Neural progenitor cell (in vitro differentiated cells): ENCODE data around the gene SLC11A2. TPM values are rescaled to one million over a fixed set of nuclear protein-coding genes. Genes with fewer than 3 reads are reported as not detected.
A peak's percentile ranks its signal among the peaks of the same experiment; 100 is the strongest.

Experiments
- DNase-seq: peaks from one replicate; pipeline ENCODE4 v3.0.0-alpha.2; 2016; ENCODE audit warnings: low spot score
- H2AFZ ChIP-seq: fragments of 200-600 bp; sonication (generic); replicated peaks from 2 replicates; pipeline ENCODE4 v1.6.1; 2016; ENCODE audit warnings: antibody characterized with exemption
- H3F3A ChIP-seq: fragments of 200-600 bp; sonication (generic); 2 replicates; pipeline ENCODE4 v1.6.1; 2016; ENCODE audit warnings: antibody characterized with exemption, low read depth
- H3K27ac ChIP-seq: fragments of 200-600 bp; sonication (generic); 2 replicates; pipeline ENCODE4 v1.5.1; 2016; ENCODE audit warnings: mild to moderate bottlenecking
- H3K27me3 ChIP-seq: fragments of 200-600 bp; sonication (generic); 2 replicates; pipeline ENCODE4 v1.6.1; 2016; ENCODE audit warnings: mild to moderate bottlenecking, moderate library complexity
- H3K36me3 ChIP-seq: fragments of 200-600 bp; sonication (generic); 2 replicates; pipeline ENCODE4 v1.5.1; 2016
- H3K4me1 ChIP-seq: fragments of 200-600 bp; sonication (generic); 2 replicates; pipeline ENCODE4 v1.6.1; 2016; ENCODE audit warnings: mixed run types
- H3K4me2 ChIP-seq: fragments of 200-600 bp; sonication (generic); 2 replicates; pipeline ENCODE4 v1.6.1; 2016
- H3K4me3 ChIP-seq: fragments of 200-600 bp; sonication (generic); 2 replicates; pipeline ENCODE4 v1.5.1; 2016
- H3K79me2 ChIP-seq: fragments of 200-600 bp; sonication (generic); 2 replicates; pipeline ENCODE4 v1.6.1; 2016; ENCODE audit warnings: low read depth
- H3K9ac ChIP-seq: fragments of 200-600 bp; sonication (generic); 2 replicates; pipeline ENCODE4 v1.6.1; 2016
- H3K9me3 ChIP-seq: fragments of 200-600 bp; sonication (generic); 2 replicates; pipeline ENCODE4 v1.5.1; 2016; ENCODE audit warnings: low read depth
- H4K20me1 ChIP-seq: fragments of 200-600 bp; sonication (generic); 2 replicates; pipeline ENCODE4 v1.6.1; 2016; ENCODE audit warnings: low read depth
- H3K27ac Mint-ChIP-seq: 3 replicates; pipeline ENCODE4 v1.8.0; 2021; ENCODE audit warnings: mixed read lengths
- H3K27me3 Mint-ChIP-seq: 2 replicates; pipeline ENCODE4 v1.8.0; 2022; ENCODE audit warnings: low read depth, mild to moderate bottlenecking, inconsistent platforms, moderate library complexity, mixed read lengths; ENCODE audit not compliant: insufficient read depth
- H3K36me3 Mint-ChIP-seq: 3 replicates; pipeline ENCODE4 v1.8.0; 2021; ENCODE audit warnings: mixed read lengths
- H3K4me1 Mint-ChIP-seq: 3 replicates; pipeline ENCODE4 v1.8.0; 2021; ENCODE audit warnings: mixed read lengths
- H3K4me3 Mint-ChIP-seq: 3 replicates; pipeline ENCODE4 v1.8.0; 2021; ENCODE audit warnings: mild to moderate bottlenecking, moderate library complexity, mixed read lengths
- H3K9me3 Mint-ChIP-seq: 3 replicates; pipeline ENCODE4 v1.8.0; 2020; ENCODE audit warnings: mixed read lengths
- CTCF ChIP-seq: fragments of 200-600 bp; sonication (generic); IDR thresholded peaks from 2 replicates; pipeline ENCODE4 v1.5.1; 2017; ENCODE audit warnings: antibody characterized with exemption, mild to moderate bottlenecking
- EZH2 ChIP-seq: fragments of 200-600 bp; sonication (generic); IDR thresholded peaks from 2 replicates; pipeline ENCODE4 v1.6.1; 2017; ENCODE audit warnings: antibody characterized with exemption, mild to moderate bottlenecking, moderate library complexity
- EZH2phosphoT487 ChIP-seq: fragments of 200-600 bp; sonication (generic); IDR thresholded peaks from 2 replicates; pipeline ENCODE4 v1.6.1; 2017; ENCODE audit warnings: antibody characterized with exemption
- total RNA-seq: library from RNA; depleted of rRNA; stranded (reverse); fragments of >200 nt; gene quantifications from 2 replicates; pipeline ENCODE4 v1.2.3, GENCODE V29; 2015; ENCODE audit warnings: low replicate concordance

Gene SLC11A2
- total RNA-seq, 1 donor from 2014 or later, result 62.7 TPM

DNA sequence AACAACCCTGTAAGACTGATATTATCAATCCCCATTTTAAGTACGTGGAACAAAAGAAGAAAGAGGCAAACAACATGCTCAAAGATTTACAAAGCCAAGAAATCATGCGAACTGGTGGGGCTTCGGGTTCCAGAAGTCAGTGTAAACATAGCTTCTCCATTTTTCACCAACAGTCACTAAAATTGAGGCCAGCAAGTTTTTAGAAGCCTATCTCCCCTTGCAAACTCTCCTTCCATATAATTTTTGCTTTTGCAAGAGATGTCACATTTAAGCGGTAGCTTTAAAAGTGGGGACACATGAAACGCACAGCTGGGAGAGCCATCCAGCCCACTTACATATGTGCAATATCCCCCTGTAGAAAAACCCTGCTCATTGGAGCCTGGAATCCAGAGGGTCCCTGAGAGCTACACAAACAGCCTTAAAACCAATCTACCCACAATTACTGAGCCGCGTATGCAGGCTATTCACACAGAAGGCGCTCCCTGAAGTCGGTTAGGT, 797 bp downstream of the SLC11A2 start:
- no peaks in the 10 kb centered on the region for H3K9me3 Mint-ChIP-seq
- Histone ChIP-seq H3K9ac (no peak overlapping the region), H3F3A (peaks cover 36% of the 10 kb centered on the region), H3K79me2 (peaks cover 51% of the 10 kb centered on the region), H2AFZ (peak overlapping the region; percentile 12), H3K27ac (peak overlapping the region; percentile 87), H3K4me1 (peaks cover 29% of the 10 kb centered on the region), H3K36me3 (no peaks in the 10 kb centered on the region), H3K4me2 (peak overlapping the region; percentile 83), H3K27me3 (no peaks in the 10 kb centered on the region), H4K20me1 (peaks cover 9% of the 10 kb centered on the region), H3K4me3 (peak overlapping the region; percentile 56), H3K9me3 (no peaks in the 10 kb centered on the region)
- TF ChIP-seq EZH2phosphoT487 (no peak), EZH2 (no peak), CTCF (no peak)
- peak overlapping the region; percentile 94 for H3K4me3 Mint-ChIP-seq
- peaks cover 42% of the 10 kb centered on the region for H3K4me1 Mint-ChIP-seq
- no peak for DNase-seq
- no peaks in the 10 kb centered on the region for H3K36me3 Mint-ChIP-seq
- H3K27me3 Mint-ChIP-seq, result peaks cover 4% of the 10 kb centered on the region
- H3K27ac Mint-ChIP-seq, result peak overlapping the region; percentile 94

GRCh38 chr12:51023625-51024382, 2.4 kb downstream of the SLC11A2 start:
- Mint-ChIP-seq H3K9me3 (no peaks in the 10 kb centered on the region), H3K36me3 (no peaks in the 10 kb centered on the region), H3K27me3 (peaks cover 2% of the 10 kb centered on the region), H3K4me3 (peak overlapping the region; percentile 94), H3K4me1 (peaks cover 33% of the 10 kb centered on the region), H3K27ac (peak overlapping the region; percentile 94)
- H3K4me1 ChIP-seq, result peaks cover 29% of the 10 kb centered on the region
- H3K9me3 ChIP-seq, result no peaks in the 10 kb centered on the region
- H3K9ac ChIP-seq, result no peak overlapping the region
- TF ChIP-seq CTCF, result no peak
- TF ChIP-seq EZH2phosphoT487, result no peak
- no peak for TF ChIP-seq EZH2
- DNase-seq, result no peak
- H3F3A ChIP-seq, result peaks cover 36% of the 10 kb centered on the region
- peak overlapping the region; percentile 87 for H3K27ac ChIP-seq
- H3K4me2 ChIP-seq, result peak overlapping the region; percentile 83
- H2AFZ ChIP-seq, result no peak overlapping the region
- peaks cover 9% of the 10 kb centered on the region for H4K20me1 ChIP-seq
- H3K79me2 ChIP-seq, result peaks cover 67% of the 10 kb centered on the region
- H3K36me3 ChIP-seq, result no peaks in the 10 kb centered on the region
- no peaks in the 10 kb centered on the region for H3K27me3 ChIP-seq
- H3K4me3 ChIP-seq, result peak overlapping the region; percentile 56

DNA sequence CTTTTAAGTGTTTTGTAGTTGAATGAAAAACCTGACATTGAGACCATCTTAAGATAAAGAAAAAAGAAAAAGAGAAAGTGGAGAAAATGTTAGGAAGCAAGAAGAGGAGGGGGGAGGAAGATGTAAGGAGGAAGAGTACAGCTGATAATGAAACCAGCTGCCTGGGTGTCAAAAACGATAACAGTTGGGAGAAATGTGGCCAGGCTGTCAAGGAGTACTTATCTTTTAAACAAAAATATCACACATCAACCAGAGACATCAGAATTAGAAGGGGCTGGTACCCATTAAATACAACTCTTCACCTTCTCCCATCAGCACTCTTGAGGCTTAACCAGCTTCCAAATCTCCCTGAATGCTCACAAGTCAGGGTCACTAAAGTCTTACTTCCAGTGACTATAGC, 4.5 kb downstream of the SLC11A2 start:
- Histone ChIP-seq H3F3A (peaks cover 25% of the 10 kb centered on the region), H3K27ac (no peak overlapping the region), H2AFZ (no peak overlapping the region), H3K79me2 (peaks cover 88% of the 10 kb centered on the region), H3K4me3 (no peak overlapping the region), H3K4me2 (no peak overlapping the region), H3K9me3 (no peaks in the 10 kb centered on the region), H4K20me1 (peaks cover 16% of the 10 kb centered on the region), H3K9ac (no peak overlapping the region), H3K4me1 (peaks cover 24% of the 10 kb centered on the region), H3K27me3 (no peaks in the 10 kb centered on the region), H3K36me3 (no peaks in the 10 kb centered on the region)
- no peak for DNase-seq
- H3K4me3 Mint-ChIP-seq, result no peak overlapping the region
- no peaks in the 10 kb centered on the region for H3K36me3 Mint-ChIP-seq
- H3K4me1 Mint-ChIP-seq, result peaks cover 21% of the 10 kb centered on the region
- TF ChIP-seq EZH2phosphoT487 (no peak), EZH2 (no peak), CTCF (no peak)
- no peak overlapping the region for H3K27ac Mint-ChIP-seq
- peaks cover 2% of the 10 kb centered on the region for H3K27me3 Mint-ChIP-seq
- no peaks in the 10 kb centered on the region for H3K9me3 Mint-ChIP-seq
